KOPT-K1 (cell line): ENCODE results near the gene GOPC.
A peak's percentile ranks its signal among the peaks of the same experiment; 100 is the strongest.

Experiments used
- H3K27ac ChIP-seq: fragments of 200-600 bp; sonication (generic); 2 replicates; pipeline ENCODE4 v1.5.1; 2016; ENCODE audit warnings: antibody characterized with exemption, mild to moderate bottlenecking, low read depth, low read length; ENCODE audit not compliant: poor library complexity, severe bottlenecking
- H3K36me3 ChIP-seq: fragments of 200-600 bp; sonication (generic); 2 replicates; pipeline ENCODE4 v1.5.1; 2017; ENCODE audit warnings: antibody characterized with exemption, mild to moderate bottlenecking, low read length, moderate library complexity; ENCODE audit not compliant: insufficient read depth
- H3K9me3 ChIP-seq: fragments of 200-600 bp; sonication (generic); 2 replicates; pipeline ENCODE4 v1.5.1; 2017; ENCODE audit warnings: antibody characterized with exemption, low read length, mild to moderate bottlenecking; ENCODE audit not compliant: insufficient read depth, poor library complexity, severe bottlenecking

GOPC gene

DNA sequence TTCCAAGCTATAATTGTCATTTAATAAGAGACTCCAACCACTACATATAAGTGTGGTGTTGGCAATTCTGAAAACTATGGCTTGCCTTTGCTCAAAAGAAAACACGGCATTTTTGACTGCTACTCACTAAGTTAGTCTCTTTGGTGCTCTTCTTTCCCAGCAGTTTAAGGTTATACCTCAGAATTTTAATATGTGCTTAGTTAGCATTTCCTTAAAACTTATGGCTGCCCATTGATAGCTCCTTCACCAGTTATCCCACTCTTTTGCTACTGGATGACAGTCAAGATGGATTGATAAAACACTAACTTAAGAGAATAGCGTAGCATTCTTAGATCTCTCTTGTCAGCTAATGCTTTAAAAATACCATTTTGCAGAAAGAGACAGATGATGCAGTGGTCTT, 34.1 kb downstream of the GOPC start:
- Histone ChIP-seq H3K27ac (no peak overlapping the region), H3K36me3 (peaks cover 100% of the 10 kb centered on the region), H3K9me3 (no peaks in the 10 kb centered on the region)

DNA sequence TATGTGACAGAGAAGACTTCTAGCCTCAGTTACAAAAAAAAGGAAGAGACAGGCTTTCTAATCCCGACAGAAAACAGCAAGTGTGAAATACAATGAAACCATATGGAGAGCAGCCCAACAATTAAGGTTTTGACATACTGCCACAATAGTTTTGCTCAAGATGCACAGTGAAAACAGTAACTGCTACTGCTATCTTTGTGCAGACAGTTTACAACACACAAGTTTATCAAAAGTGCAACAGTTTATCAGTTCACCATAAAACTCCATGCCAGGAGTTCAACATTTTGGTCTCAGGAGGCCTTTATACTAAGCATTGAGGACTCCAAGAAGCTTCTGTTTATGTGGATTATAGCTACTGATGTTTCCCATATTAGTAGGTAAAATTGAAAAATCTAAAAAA, 37.6 kb downstream of the GOPC start:
- Histone ChIP-seq H3K27ac (no peak overlapping the region), H3K36me3 (peaks cover 95% of the 10 kb centered on the region), H3K9me3 (no peaks in the 10 kb centered on the region)

DNA sequence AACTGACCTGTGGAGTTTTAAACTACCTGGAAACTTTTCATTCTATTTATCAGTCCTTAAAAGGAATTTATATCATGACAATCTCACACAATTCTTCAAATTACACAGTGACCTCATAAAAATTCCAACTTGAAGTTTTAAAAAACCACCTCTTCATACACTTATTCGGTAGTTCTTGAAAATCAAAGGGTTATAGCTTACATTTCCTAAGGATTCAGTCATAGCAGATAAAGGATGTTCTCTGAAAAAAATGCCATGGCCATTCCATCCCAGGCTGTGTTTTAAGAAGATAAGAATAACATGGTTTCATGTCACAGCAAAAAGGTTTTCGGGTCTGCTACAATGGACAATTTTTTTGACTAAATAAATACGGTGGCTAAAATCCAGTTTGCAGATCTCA, 41.2 kb downstream of the GOPC start:
- Histone ChIP-seq H3K36me3 (peaks cover 73% of the 10 kb centered on the region), H3K27ac (no peak overlapping the region), H3K9me3 (no peaks in the 10 kb centered on the region)

DNA sequence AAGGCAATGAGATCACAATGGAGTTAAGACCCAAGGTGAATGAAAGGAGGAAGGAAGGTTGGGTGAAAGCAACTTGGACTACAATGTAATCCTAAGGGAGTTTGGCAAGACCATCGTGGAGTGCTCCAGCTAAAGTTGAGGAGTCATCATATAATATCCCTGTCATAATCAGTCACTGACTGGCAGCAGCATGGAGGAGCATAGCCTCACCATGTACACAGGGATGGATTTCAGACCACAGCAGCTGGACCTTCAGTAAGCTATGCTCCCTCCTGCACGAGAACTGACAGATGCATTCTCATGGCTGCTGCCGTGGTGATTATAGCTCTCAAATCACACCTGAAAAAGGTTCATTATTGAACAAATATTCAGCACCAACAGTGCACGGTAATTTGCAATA, 43.0 kb downstream of the GOPC start:
- Histone ChIP-seq H3K27ac (no peak overlapping the region), H3K36me3 (peaks cover 54% of the 10 kb centered on the region), H3K9me3 (no peaks in the 10 kb centered on the region)

DNA sequence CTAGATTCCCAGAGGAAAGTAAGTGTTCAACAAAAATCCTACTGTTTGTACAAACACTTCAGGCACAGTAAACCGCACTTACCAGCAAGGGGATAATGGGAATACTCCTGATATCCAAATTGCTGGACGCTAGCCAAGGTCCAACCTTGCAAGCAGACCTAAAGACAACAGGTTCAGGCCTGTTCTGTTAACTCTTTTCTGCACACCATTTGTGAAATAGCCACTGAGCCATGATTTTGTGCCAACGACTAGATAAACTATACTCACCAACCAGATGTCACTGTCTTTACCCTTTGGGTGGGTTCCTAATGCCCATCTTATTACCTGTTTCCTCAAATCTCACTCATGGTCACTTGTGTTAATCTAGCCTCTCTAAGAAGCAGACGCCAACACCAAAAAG, 43.5 kb downstream of the GOPC start:
- Histone ChIP-seq H3K27ac (no peak overlapping the region), H3K36me3 (peaks cover 50% of the 10 kb centered on the region), H3K9me3 (no peaks in the 10 kb centered on the region)

DNA sequence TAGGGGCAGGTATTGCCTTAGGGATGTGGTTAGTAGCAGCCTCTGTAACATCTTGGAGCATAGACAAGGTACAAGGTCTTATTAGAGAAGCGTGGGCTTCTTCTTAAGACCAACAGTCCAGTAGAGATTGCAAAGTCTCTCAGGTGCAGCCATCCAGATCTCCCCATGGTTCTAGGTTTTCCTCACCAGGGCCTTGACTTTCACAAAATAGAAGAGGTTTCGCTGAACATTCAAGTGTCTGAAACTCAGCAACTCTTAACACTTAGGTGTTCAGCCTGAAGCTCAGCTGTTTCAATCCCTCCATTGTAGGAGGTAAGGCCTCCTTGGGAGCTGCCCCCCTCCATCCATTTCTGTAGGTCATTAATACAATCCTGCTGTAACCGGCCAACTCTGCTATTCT, 44.4 kb downstream of the GOPC start:
- peaks cover 41% of the 10 kb centered on the region for H3K36me3 ChIP-seq
- H3K27ac ChIP-seq = no peak overlapping the region
- H3K9me3 ChIP-seq = no peaks in the 10 kb centered on the region

DNA sequence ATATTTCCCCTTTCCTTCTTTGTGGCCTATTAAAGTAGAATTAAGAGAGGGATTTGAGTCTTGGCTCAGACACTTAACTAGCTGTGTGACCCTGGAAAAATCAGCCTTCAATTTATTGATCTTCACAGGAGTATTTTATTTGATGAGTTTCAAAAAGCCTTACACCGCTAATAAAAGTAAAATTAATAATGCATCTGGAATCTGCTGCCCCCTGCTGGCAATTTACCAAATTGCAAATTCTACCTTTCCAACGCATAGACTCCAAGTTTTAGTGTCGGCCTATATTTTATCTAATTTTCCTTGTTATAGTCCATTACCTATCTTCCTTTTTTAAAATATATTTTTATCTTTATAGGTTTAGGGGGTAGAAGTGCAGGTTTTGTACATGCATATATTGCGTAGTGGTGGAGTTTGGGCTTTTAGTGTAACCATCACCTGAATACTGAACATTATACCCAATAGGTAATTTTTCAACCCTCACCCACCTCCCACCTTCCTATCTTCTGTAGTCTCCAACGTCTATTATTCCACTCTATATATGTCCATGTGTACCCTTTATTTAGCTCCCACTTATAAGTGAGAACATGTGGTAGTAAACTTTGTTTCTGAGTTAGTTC, 46.3 kb downstream of the GOPC start:
- H3K9me3 ChIP-seq = no peaks in the 10 kb centered on the region
- H3K27ac ChIP-seq = no peak overlapping the region
- peaks cover 21% of the 10 kb centered on the region for H3K36me3 ChIP-seq

DNA sequence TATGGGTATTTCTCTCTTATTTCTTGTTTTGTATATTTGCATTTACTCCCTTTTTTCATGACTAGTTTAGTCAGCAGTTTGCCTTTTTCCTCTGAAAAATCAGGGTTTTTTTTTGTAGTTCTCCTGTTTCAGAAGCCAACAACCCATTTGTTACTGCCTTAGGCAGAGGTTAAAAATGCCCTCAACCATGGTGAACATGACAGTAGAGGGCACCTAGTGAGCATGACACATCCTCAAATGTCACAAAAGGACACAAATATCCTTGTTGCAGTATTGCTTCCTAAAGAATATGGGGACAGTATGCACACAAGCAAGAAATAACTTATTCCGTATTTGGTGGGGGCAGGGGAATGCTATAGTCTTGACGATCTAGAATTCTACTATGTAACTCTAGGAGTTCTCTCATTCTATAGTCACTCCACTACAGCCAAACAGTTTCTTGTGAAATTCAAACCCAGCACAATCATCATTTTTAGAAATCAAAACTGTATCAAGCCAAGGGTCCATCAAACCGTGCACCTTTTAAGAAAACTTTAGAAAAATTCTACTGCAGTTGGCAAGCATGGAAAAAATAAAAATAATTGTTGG, 47.0 kb downstream of the GOPC start:
- Histone ChIP-seq H3K36me3 (peaks cover 15% of the 10 kb centered on the region), H3K9me3 (no peaks in the 10 kb centered on the region), H3K27ac (no peak overlapping the region)

DNA sequence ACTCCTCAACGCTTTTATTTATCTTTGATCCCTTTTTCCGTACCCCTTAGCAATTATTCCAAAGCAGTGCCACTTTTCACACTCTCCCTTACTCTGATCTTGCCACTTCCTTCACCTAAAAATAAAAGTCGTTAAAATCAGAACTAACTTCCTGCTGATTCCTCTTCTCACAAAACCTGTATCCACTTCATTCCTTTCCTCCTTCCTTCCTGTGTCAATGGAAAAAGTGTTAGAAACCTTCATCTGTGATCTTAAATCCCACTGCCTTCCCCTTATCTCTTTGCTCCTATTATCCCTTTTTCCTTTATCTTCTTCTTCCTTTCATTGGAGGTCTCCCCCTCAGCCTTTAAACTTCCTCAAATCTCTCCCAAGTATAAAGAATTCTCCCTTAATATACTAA, 49.2 kb downstream of the GOPC start:
- Histone ChIP-seq H3K27ac (no peak overlapping the region), H3K9me3 (no peaks in the 10 kb centered on the region), H3K36me3 (no peaks in the 10 kb centered on the region)

DNA sequence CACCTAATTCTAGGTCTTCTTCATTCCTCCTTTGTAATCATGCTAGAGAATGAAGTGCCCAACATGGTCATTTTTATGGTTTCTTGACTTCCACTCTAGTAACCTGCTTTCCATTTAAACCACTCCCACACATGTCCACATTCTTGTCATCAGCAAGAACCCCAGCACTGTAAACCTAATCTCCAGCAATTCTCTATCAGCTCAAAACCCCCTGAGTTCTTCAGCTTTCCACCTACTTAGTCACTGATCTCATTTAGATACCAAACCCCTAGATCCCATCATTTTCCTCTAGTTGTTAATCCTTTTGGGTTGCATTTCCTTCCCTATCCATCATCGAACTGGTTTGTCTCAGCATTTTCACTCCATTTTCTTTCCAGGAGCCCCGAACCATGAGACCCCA, 49.7 kb downstream of the GOPC start:
- no peak overlapping the region for H3K27ac ChIP-seq
- no peaks in the 10 kb centered on the region for H3K36me3 ChIP-seq

DNA sequence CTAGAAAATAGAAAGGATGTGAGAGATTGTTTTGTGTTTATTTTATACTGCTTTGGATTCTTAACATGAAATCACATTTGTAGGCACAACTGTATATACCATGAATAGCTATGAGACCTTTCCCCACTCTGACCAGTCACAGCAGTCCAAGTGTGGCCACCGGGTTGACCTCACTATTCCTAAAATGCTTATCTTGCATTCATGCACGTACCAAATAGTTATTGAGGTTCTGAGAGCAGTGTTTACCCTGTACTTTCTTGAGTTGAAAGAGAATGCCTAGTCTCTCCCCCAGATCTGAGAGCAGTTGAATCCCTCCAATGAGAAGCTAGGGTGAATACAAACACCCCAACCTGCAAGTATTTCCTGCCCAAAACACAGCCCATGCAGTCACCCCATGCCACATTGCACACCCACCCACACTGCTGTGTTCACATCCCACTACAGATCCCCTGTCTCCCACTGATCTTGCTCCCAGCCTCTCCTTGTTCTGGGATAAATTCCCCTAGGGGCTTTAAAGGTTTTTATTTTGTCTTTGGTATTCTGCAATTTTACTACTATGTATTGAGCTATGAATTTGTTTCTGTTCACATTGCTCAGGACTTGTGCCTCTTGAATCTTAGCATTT, 51.6 kb downstream of the GOPC start:
- H3K27ac ChIP-seq = no peak overlapping the region
- H3K36me3 ChIP-seq = no peaks in the 10 kb centered on the region
- no peaks in the 10 kb centered on the region for H3K9me3 ChIP-seq

More for the DNA sequence above, 49.7 kb downstream of the GOPC start:
- no peaks in the 10 kb centered on the region for H3K9me3 ChIP-seq

DNA sequence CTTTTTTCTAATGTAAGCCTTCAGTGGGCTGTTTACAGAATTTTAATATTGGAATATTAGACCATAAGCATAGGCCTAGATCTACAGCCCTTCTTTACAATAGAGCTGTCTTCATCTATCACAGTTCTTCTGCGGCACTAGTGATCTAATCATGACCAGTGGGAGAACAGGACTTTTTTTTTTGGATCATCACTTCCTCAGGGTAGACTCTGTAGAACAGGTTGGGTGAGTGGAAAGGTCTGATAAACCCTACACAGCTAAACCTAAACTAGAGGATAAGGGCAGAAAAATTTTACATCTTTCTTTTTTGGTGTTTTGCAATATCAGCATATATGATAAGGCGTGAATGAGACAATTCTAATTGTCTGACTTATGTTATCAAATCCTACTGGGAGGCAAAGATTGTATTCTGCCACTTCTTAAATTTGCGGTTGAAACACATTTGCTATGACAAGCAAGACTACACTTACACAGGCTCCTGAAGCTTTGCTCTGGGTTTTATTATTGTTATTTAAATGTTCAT, 52.2 kb downstream of the GOPC start:
- Histone ChIP-seq H3K27ac (no peak overlapping the region), H3K9me3 (no peaks in the 10 kb centered on the region)

DNA sequence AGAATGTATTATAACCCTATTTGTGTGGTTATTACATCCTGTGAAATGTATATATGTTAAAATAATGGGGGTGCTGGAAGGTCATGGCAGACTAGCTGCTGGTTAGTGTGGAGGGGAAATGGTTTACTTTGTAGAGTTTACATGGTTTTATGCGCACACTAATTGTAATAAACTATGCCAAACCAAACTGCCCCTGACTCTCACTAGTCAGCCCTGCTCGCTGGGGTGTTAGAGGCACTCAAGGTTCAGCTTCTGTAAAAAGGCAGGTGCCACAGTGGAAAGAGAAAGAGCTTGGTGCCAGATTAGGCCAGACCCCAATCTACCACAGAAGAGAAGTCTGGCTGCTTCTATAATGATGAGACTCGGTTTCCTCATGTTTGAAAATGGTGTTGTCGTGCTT, 52.7 kb downstream of the GOPC start:
- no peaks in the 10 kb centered on the region for H3K9me3 ChIP-seq
- H3K27ac ChIP-seq = no peak overlapping the region
- no peaks in the 10 kb centered on the region for H3K36me3 ChIP-seq

More for the DNA sequence above, 52.2 kb downstream of the GOPC start:
- no peaks in the 10 kb centered on the region for H3K36me3 ChIP-seq

DNA sequence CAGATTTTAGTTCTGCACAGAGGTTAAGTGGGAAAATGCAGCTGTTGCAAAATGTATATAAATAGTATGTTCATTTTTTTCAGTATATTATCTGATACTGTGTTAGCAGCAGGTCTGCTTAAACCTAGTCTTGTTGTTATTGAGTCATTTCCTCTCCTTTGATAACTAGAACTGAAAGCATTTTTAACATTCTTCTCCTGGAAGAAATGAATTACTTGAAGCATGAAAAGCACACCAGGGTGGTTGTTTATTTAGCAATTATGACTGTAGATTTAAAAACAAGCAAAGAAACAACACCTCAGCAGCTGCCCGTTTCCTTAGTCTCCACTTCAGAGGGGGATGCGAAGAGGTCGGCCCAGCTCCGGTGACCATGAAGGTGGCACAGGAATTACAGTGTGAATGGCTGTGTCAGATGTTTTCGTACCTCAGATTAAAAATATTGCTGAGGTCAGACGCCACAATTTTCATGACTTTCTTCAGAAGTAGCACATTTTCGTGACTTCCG, 53.5 kb downstream of the GOPC start:
- Histone ChIP-seq H3K36me3 (no peaks in the 10 kb centered on the region), H3K9me3 (no peaks in the 10 kb centered on the region), H3K27ac (peak overlapping the region; percentile 7)

DNA sequence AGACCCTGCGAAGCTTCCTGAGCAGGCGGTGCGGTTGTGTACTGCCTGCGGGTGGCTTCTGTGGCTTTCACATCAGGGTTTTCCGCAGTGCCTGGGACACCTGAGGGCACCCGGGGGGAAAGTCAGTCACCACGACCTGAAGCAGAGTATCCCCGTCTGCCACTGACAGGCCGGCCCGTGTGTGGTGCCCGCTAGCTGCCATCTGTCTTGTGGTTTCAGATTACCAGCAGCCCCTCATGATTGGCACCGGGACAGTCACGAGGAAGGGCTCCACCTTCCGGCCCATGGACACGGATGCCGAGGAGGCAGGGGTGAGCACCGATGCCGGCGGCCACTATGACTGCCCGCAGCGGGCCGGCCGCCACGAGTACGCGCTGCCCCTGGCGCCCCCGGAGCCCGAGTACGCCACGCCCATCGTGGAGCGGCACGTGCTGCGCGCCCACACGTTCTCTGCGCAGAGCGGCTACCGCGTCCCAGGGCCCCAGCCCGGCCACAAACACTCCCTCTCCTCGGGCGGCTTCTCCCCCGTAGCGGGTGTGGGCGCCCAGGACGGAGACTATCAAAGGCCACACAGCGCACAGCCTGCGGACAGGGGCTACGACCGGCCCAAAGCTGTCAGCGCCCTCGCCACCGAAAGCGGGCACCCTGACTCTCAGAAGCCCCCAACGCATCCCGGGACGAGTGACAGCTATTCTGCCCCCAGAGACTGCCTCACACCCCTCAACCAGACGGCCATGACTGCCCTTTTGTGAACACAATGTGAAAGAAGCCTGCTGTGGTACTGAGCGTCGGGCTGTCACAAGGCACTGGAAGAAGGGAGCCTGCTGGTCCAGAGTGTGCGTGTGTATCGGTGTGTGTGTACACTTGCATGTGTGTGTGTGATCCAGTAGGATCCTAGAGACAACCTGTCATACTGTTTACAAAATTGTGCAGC, 54.4 kb downstream of the GOPC start:
- no peaks in the 10 kb centered on the region for H3K36me3 ChIP-seq
- H3K9me3 ChIP-seq = no peaks in the 10 kb centered on the region
- no peak overlapping the region for H3K27ac ChIP-seq
